ENCODE results near the gene ATF4.

- no peak for TF ChIP-seq CTCF (IDR thresholded peaks at IDR 0.05; ENCODE audit: extremely low read depth in 1 of 2, insufficient read depth in 1 of 2, low read depth in 1 of 2, low read length in 2 of 2)
- no peak for TF ChIP-seq POLR2AphosphoS5 (IDR thresholded peaks at IDR 0.05; ENCODE audit: insufficient read depth, low read depth, low read length)
- no peak for TF ChIP-seq POLR2A (IDR thresholded peaks at IDR 0.05; ENCODE audit: low read depth, low read length)
- TF ChIP-seq GATA2 (IDR thresholded peaks at IDR 0.05; ENCODE audit: insufficient read depth, insufficient read length, low read depth, low read length) = no peak
- no peak for TF ChIP-seq EZH2 (IDR thresholded peaks at IDR 0.05; ENCODE audit: borderline replicate concordance, low read depth, low read length, severe bottlenecking)
- no peak for TF ChIP-seq MYC (IDR thresholded peaks at IDR 0.05; ENCODE audit: low read depth, low read length)
- TF ChIP-seq JUN (IDR thresholded peaks at IDR 0.05; ENCODE audit: borderline replicate concordance, insufficient read depth, insufficient read length, low read depth) = no peak
- TF ChIP-seq, protein P1, sequence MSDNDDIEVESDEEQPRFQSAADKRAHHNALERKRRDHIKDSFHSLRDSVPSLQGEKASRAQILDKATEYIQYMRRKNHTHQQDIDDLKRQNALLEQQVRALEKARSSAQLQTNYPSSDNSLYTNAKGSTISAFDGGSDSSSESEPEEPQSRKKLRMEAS (IDR thresholded peaks at IDR 0.05; ENCODE audit: insufficient read depth, insufficient read length) = no peak
These were observed 27.2 kb downstream of the ATF4 start for GRCh38 chr22:39547587-39547947.
